Epithelial cell of esophagus (primary cell): ENCODE data around the gene RXFP2.

ENCODE experiments used
- DNase-seq: peaks from one replicate; pipeline ENCODE4 v3.0.0; 2010; ENCODE audit warnings: low read depth
- H3K4me3 ChIP-seq: 2 replicates; pipeline ENCODE4 v1.5.1; 2011; ENCODE audit warnings: mild to moderate bottlenecking, low read length, control low read depth
- CTCF ChIP-seq: IDR thresholded peaks from 2 replicates; pipeline ENCODE4 v1.5.1; 2011; ENCODE audit warnings: low read depth, mild to moderate bottlenecking, low read length, control low read depth, inconsistent platforms; ENCODE audit not compliant: insufficient read depth; ENCODE audit errors: missing control alignments

The RXFP2 gene

DNA sequence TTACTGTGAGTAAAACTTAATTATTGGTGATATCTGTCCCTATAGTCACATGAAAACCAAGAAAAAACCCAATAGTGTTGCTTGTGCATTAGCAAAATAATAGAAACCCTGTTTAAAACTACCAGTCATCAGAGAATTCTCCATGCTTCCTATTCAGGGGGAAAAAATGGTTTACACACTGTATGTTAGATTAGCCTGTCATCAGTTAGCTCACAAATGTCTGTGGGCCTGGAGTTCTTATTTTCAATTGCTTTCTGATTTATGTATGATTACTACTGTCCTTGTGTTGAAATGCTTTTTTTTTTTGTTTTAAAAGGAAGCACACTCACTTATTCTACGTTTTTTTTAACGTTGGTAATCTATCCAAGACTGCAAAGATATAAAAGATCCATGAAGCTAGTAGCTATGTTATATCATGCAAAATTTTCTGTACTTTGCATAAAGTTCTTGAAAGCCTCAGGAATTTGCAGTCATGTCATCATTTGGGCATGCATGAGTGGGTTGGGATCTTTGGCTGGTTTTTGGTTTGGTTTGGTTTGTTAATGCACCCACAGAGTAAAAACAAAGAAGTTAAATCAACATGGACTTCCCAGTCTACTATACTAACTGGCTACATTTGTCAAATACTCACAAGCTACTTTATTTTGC, 25.9 kb downstream of the RXFP2 start:
- H3K4me3 ChIP-seq, result no peak overlapping the region
- no peak for TF ChIP-seq CTCF
- no peak for DNase-seq

GRCh38 chr13:31767175-31767900, 28.0 kb downstream of the RXFP2 start:
- no peak for TF ChIP-seq CTCF
- H3K4me3 ChIP-seq, result no peak overlapping the region
- peak; percentile 66 for DNase-seq

- no peak overlapping the region for H3K4me3 ChIP-seq
- TF ChIP-seq CTCF, result no peak
- DNase-seq, result no peak
Observed at GRCh38 chr13:31768351-31768750, 29.0 kb downstream of the RXFP2 start.

DNA sequence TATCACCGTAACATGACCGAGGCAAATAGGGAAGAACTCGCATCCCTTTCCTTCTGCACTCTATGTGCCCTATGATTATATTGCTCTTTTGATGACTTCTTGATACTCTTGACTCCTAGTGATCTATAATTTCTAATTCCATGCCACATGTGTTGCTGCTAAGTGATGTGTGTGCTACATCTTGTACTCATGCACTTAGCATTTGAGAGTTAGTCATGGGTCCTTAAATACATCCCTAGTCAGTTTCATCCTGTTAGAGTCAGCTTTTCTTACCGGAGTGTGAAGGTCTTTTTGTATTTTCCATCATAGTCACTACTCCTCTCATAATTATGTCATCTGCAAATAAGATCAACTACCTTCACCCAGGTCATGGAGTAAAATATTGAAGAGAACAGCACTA, 30.2 kb downstream of the RXFP2 start:
- TF ChIP-seq CTCF, result no peak
- DNase-seq, result no peak
- H3K4me3 ChIP-seq, result no peak overlapping the region

DNA sequence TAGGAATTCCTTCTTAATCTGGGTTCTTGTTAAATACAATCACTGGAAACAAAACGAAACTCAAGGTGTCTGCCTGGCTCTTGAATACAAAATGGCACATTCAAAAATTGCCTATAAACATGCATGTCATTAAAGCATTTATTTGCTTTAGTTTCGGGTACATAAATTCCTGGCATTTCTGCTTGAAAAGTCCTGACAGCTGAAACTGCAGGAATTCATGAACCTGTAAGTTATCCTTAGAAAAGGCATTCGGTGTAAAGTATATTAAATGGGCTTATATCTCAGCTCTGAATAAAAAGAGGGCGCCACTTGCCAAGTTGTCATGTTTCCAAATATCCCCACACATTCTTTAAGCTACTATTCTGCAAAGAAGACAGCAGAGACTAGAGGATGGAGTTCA, 32.9 kb downstream of the RXFP2 start:
- no peak for DNase-seq
- TF ChIP-seq CTCF, result no peak
- H3K4me3 ChIP-seq, result no peak overlapping the region

DNA sequence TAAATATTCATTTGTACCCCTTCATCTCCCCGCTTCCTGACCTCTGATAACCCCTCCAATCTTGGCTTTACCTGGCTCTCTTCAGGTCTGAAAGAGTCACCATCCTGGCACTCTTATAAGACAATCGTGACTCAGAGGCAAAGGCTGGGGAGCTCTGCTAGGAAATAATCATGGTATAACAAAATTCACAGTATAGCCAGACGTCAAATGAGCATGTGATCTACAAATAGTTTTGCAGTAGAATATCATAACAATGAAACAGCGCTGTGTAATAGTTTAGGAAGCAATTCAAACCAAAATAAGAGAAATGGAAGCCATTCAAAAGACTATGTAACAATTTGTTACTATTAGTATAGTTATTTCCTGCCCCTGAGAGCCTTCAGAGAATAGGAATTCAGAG, 34.2 kb downstream of the RXFP2 start:
- TF ChIP-seq CTCF, result no peak
- peak; percentile 21 for DNase-seq
- H3K4me3 ChIP-seq, result no peak overlapping the region

- no peak for TF ChIP-seq CTCF
- peak; percentile 2 for DNase-seq
- no peak overlapping the region for H3K4me3 ChIP-seq
Observed at GRCh38 chr13:31774186-31774750, 34.9 kb downstream of the RXFP2 start.
